CD4-positive, alpha-beta T cell treated with Interleukin-6 at 100 ng/mL for 8 hours (primary cell): ENCODE measurements around the gene PRDM15.
"Not testable (repeated sequence)": the region's sequence is repeated elsewhere in the genome, so short reads cannot be mapped to it uniquely, and the experiment has no call there.

Source experiments
- DNase-seq: peaks from one replicate; pipeline ENCODE4 v3.0.0-alpha.2; 2020; ENCODE audit warnings: mixed read lengths, low spot score

PRDM15 gene

GRCh38 chr21:41805643-41806042 is 73.5 kb downstream of the PRDM15 start:
- no peak for DNase-seq

- no peak for DNase-seq
These were observed 74.1 kb downstream of the PRDM15 start for GRCh38 chr21:41805038-41805437.

GRCh38 chr21:41804381-41804780 is 74.8 kb downstream of the PRDM15 start:
- DNase-seq: no peak

- DNase-seq: no peak
These were observed 75.8 kb downstream of the PRDM15 start for GRCh38 chr21:41803316-41803715.

- DNase-seq: no peak
These were observed 76.5 kb downstream of the PRDM15 start for GRCh38 chr21:41802684-41803083.

- DNase-seq: no peak
These were observed 77.0 kb downstream of the PRDM15 start for GRCh38 chr21:41802198-41802584.

GRCh38 chr21:41801321-41802197 is 77.6 kb downstream of the PRDM15 start:
- no peak for DNase-seq

GRCh38 chr21:41800425-41801320 is 78.5 kb downstream of the PRDM15 start:
- DNase-seq: no peak

- DNase-seq: no peak
These were observed 79.4 kb downstream of the PRDM15 start for GRCh38 chr21:41799763-41800162.

GRCh38 chr21:41798326-41798725 is 80.8 kb downstream of the PRDM15 start:
- DNase-seq: no peak

- no peak for DNase-seq
These were observed 82.6 kb downstream of the PRDM15 start for GRCh38 chr21:41796476-41797080.

- DNase-seq: no peak
These were observed 83.4 kb downstream of the PRDM15 start for GRCh38 chr21:41795726-41796125.

- DNase-seq: no peak
These were observed 84.5 kb downstream of the PRDM15 start for GRCh38 chr21:41794600-41794999.

- no peak for DNase-seq
These were observed 86.4 kb downstream of the PRDM15 start for GRCh38 chr21:41792711-41793110.

GRCh38 chr21:41786509-41786987 is 92.6 kb downstream of the PRDM15 start:
- no peak for DNase-seq

- not testable (repeated sequence) for DNase-seq
These were observed 93.9 kb downstream of the PRDM15 start for GRCh38 chr21:41785262-41785661.

GRCh38 chr21:41784456-41785102 is 94.6 kb downstream of the PRDM15 start:
- no peak for DNase-seq

GRCh38 chr21:41783476-41784180 is 95.5 kb downstream of the PRDM15 start:
- no peak for DNase-seq

- no peak for DNase-seq
These were observed 98.1 kb downstream of the PRDM15 start for GRCh38 chr21:41781050-41781410.

- DNase-seq: no peak
These were observed 98.7 kb downstream of the PRDM15 start for GRCh38 chr21:41780337-41781049.

- no peak for DNase-seq
These were observed 99.5 kb downstream of the PRDM15 start for GRCh38 chr21:41779659-41780058.
